GM04504 (cell line): ENCODE measurements around the gene PUS10.
"Not testable (repeated sequence)": the region's sequence is repeated elsewhere in the genome, so short reads cannot be mapped to it uniquely, and the experiment has no call there.

Source experiments
- DNase-seq: peaks from one replicate; pipeline ENCODE4 v3.0.0-alpha.2; 2012; ENCODE audit warnings: low read depth

The PUS10 gene

GRCh38 chr2:60966507-60967405, 51.3 kb downstream of the PUS10 start:
- no peak for DNase-seq

DNA sequence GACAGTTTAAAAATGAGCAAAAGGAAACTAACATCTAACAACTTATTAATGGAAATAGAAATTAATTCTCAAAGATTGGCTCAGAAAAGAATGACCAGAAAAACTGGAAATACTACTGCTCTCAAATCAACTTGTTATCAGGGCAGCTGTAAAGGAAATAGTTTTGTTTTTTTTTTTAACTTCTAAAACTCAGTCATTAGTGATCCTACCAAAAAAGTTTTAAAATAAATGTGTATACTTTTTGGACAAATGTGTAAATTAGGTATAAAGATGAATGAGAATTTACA, 52.6 kb downstream of the PUS10 start:
- no peak for DNase-seq

DNA sequence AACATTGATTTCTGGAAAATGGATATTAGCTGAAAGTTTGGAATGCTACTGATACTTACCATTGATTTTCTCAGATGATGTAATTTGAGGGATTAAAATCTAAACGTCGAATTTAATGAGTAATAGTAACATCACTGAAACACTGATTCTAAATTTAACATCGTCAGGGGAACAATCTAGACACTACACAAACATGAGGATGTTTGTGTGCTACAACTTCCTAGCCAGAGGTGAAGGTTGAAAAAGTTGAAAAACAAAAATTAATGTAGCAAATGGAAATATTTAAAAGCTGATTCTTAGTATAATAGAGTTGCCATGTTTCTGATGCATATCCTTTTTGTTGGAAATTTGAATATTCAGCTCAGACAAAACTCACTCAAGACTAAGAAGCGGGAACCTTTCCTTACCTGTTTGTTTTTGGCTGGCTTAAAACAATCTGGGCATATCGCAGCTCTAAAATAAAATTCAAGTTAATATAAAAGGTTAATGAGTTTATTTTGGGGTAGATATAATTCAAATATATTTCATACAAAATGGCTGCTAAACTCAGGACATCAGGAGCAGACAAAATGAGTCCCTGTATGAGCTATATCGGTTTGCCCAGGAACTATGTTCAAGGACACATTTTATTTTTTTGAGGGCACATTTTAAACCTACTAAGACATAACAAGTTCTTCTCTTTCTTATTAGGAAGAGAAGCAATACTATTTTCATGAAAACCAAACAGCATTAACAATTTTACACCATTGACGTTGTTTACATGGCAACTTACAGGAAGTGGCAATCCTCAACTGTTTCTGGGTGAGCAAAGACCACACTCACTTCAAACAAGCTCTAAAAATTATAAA, 53.2 kb downstream of the PUS10 start:
- DNase-seq, result no peak

GRCh38 chr2:60963190-60963589, 54.9 kb downstream of the PUS10 start:
- no peak for DNase-seq

DNA sequence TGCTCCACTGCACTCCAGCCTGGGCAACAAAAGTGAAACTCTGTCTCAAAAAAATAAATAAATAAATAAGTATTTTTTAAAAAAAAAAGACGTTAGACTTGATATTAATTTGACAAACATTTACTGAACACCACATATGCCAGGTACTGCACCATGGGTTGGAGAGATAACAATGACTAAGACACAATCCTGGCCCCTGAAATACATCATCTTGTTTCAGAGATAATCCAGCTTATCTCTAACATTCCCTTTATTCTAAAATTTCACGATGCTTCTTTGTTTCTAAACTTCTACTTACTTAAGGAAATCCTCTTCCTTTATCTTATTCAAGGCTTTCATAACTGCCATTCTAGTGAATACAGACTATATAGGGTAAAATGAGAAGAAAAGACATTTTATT, 55.5 kb downstream of the PUS10 start:
- no peak for DNase-seq

DNA sequence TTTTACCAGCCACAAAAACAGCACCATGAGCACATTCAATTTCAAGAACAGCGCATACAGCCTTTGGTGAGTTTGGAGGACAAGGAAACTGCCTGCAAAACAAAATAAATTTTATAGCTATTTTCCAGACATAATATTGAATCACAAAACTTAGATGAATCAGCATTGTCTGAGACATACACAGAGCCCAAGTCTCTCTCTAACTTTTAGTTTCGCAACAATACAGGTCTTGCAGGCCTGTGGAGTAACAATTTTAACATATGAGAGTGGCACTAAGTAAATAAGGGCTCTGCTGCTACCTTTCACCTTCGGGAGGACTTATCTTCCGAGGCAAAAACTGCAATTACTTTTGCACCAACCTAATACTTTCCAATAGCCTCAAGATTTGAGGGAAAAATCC, 56.6 kb downstream of the PUS10 start:
- peak; percentile 35 for DNase-seq

- no peak for DNase-seq
Observed at GRCh38 chr2:60960706-60961105, 57.3 kb downstream of the PUS10 start.

DNA sequence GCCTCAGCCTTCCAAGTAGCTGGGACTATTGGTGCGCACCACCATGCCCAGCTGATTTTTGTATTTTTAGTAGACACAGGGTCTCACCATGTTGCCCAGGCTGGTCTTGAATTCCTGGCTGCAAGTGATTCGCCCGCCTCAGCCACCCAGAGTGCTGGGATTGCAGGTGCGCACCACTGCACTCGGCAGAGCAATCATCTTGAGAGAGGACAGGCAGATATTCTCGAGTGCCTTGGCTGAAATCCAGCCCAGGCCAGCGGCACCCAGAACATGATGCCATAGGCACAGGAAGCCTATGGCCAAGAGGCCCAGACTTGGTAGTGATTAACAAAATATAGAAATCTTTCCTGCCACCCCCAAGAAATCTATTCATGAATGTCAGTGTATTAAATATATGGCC, 58.6 kb downstream of the PUS10 start:
- no peak for DNase-seq

DNA sequence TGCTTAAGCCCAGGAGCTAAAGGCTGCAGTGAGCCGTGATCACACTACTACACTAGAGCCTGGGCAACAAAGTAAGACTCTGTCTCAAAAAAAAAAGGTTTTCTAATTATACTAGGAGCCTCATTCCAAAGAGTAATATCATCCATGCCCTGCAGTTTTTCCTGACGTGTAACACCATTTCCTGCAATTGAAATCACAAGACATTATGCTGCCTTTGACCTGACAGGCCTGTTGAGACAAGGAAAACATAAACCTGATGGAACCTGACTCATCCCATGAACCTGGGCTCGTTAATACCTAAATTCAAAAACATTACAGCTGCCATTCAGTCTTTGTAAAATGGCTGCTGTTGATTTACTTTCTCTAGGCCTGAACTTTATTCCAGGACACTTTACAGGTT, 59.3 kb downstream of the PUS10 start:
- DNase-seq, result peak; percentile 34

DNA sequence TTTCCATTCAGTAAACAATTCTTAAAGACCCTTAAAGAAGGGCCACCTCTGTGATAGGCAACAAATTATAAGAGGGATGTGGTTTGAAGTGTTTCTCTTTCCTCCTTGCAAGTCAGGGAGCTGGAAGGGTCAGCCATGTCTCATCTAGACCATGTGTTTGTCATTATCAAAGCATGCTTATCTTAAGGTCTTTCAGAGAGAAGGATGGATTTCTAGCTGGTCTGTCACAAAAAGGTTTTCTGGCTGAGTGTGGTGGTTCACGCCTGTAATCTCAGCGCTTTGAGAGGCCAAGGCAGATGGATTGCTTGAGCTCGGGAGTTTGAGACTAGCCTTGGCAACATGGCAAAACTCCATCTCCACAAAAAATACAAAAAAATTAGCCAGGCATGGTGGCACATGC, 59.7 kb downstream of the PUS10 start:
- DNase-seq, result no peak

- no peak for DNase-seq
Observed at GRCh38 chr2:60957643-60958042, 60.4 kb downstream of the PUS10 start.

DNA sequence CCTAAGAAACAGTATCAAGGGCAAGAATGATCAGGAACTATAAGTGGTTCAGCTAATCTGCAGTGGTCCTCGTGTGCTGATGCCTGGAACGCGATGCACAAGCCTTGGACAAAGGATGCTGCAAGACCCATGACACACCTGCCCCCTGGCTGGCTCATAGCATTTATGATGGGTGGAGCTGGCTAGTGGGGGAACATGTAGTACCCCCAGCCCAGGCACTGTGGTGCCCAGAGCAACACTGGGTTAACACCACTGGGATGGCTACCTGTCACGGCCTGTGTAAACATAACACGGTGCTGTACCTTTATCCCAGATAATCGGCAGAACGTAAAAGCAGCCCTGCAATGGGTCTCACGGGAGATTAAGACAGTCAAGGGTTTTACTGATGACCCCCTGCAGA, 60.8 kb downstream of the PUS10 start:
- no peak for DNase-seq

GRCh38 chr2:60954139-60954538, 63.9 kb downstream of the PUS10 start:
- no peak for DNase-seq

DNA sequence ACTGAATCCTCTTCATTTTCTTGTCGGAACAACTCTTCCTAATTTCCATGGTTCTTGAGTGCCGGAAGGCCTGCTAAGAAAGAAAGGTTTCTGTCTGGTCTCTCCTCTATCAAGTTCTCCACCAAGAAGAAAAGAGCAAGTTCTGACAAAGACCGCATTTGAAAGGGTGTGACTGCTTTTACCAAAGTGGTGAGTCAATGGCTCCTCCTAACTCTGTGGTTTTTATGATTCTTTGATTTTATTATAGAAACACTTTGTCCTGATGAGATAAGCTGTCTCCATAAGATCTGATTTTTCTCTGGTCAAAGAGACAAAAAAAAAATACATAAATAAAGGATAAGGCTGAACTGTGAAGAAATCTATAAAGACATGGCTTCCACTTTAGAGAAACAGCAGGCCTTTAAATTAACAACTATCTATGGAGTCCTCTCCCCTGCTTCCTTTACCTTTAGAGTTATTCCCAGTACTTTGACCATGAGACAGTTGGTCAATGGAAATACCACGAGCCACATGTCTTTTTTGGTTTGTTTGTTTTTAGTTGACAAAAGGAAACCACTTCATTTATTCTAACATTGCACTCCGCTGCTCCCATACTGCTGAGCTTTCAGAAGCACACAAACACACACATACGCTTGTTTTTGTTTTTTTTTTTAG, 69.0 kb downstream of the PUS10 start:
- no peak for DNase-seq

GRCh38 chr2:60948161-60948560, 69.9 kb downstream of the PUS10 start:
- DNase-seq, result no peak

- no peak for DNase-seq
Observed at GRCh38 chr2:60947056-60947455, 71.0 kb downstream of the PUS10 start.

DNA sequence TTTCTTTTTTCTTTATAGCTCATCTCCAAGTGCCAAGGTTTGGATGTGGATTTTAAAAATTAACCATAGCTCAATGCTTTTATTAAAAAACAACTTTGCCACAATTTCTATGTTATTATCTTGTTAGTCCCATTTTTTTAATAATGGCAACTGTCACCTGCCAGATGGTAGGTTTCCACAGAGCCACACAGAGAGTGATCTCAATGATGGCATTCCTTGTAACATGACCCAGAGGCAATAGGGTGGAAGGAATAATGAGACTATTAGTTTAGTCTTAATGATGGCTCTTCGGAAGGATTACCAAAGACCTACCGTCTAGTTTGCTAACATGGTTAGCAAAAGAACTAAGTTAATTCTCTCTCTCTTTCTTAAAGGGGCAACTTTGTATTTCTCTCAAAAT, 72.7 kb downstream of the PUS10 start:
- no peak for DNase-seq

GRCh38 chr2:60939622-60940021, 78.4 kb downstream of the PUS10 start:
- no peak for DNase-seq

DNA sequence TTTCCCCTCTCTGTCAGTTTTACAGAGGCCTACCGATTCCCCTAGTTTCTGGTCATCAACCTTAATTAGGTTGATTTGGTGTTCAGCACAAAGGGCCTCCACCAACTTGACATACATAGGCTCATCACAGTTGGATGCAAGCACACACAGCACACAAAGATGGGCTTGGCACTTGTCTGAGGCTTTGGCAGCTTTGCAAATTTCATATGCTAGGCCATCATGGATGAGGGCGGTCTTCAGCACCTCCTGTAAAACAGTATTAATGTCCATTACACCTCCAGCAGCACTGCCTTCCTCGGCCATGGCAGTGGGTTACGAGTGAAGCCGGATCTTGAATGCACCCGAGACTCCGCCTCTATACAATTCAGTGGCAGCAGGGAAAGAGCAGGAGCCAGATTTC, 79.8 kb downstream of the PUS10 start:
- no peak for DNase-seq

DNA sequence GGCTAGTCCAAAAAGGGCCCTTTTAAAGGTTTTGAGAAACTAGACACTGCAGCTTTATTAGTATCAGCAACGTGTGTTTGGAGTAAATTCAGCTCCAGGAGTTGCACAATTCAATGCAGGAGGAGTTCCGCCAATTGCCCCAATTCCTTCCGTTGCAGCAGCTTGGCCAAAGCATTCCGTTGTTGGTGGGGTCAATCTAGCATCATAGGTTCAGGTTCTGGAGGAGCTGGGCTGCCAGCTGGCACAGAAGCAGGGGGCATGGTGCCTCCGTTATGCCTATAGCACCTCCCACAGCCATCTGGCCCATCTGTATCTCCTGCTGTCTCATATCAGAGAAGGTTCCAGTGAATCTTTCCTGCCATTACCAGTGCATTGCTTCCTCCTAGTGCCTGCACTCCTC, 81.3 kb downstream of the PUS10 start:
- DNase-seq, result no peak

GRCh38 chr2:60934165-60934722, 83.8 kb downstream of the PUS10 start:
- no peak for DNase-seq

- DNase-seq, result no peak
Observed at GRCh38 chr2:60932954-60933353, 85.1 kb downstream of the PUS10 start.

GRCh38 chr2:60932061-60932460, 86.0 kb downstream of the PUS10 start:
- not testable (repeated sequence) for DNase-seq
